Measurements from ENCODE around the gene MAEA. TPM values are rescaled to one million over a fixed set of nuclear protein-coding genes. Genes with fewer than 3 reads are reported as not detected.

Gene MAEA
- total and polyA plus RNA-seq, 9 donors = 23.8 to 71.3 (median 56.7) TPM

DNA sequence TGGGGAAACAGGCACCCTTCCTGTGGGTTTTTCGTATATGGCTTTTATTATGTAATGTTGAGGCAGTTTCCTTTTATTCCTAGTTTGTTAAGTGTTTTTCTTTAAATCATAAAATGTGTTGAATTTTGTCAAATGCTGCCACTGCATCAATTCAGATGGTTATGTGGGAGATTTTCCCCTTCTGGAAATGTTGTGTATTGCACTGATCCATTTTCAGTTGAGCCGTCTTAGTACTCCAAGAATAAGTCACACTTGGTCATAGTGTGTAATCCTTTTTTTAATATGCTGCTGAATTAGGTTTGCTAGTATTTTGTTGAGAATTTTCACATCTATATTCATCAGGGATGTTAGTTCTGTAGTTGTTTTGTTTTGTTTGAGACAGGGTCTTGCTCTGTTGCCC, 31.2 kb upstream of the MAEA start:
- H3K9me3 ChIP-seq = no peaks in the 10 kb centered on the region
- WGBS, 3 donors = 89 to 96% (median 94%) methylated on average over 2 of the region's 2 CpGs

GRCh38 chr4:1259966-1260365, 29.7 kb upstream of the MAEA start:
- no peak overlapping the region for H3K27ac ChIP-seq
- intact Hi-C loops (cut with DNase I) = no loop called here
- no peaks in the 10 kb centered on the region for H3K36me3 ChIP-seq
- DNase-seq = no peak
- no peaks in the 10 kb centered on the region for H3K27me3 ChIP-seq
- whole genome bisulfite sequencing, 3 donors = 90 to 92% (median 90%) methylated on average over 4 of the region's 4 CpGs
- H3K4me3 ChIP-seq = no peak overlapping the region
- TF ChIP-seq, protein P1, sequence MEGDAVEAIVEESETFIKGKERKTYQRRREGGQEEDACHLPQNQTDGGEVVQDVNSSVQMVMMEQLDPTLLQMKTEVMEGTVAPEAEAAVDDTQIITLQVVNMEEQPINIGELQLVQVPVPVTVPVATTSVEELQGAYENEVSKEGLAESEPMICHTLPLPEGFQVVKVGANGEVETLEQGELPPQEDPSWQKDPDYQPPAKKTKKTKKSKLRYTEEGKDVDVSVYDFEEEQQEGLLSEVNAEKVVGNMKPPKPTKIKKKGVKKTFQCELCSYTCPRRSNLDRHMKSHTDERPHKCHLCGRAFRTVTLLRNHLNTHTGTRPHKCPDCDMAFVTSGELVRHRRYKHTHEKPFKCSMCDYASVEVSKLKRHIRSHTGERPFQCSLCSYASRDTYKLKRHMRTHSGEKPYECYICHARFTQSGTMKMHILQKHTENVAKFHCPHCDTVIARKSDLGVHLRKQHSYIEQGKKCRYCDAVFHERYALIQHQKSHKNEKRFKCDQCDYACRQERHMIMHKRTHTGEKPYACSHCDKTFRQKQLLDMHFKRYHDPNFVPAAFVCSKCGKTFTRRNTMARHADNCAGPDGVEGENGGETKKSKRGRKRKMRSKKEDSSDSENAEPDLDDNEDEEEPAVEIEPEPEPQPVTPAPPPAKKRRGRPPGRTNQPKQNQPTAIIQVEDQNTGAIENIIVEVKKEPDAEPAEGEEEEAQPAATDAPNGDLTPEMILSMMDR (IDR thresholded peaks at IDR 0.05) = no peak
- no peak for TF ChIP-seq EP300 (IDR thresholded peaks at IDR 0.05)
- no peak for TF ChIP-seq POLR2A (IDR thresholded peaks at IDR 0.05)
- no peaks in the 10 kb centered on the region for H3K4me1 ChIP-seq (ENCODE audit: insufficient read depth)
- H3K9me3 ChIP-seq = no peaks in the 10 kb centered on the region

More for the DNA sequence above, 31.2 kb upstream of the MAEA start:
- no peaks in the 10 kb centered on the region for H3K4me1 ChIP-seq (ENCODE audit: insufficient read depth)
- no peak overlapping the region for H3K27ac ChIP-seq
- H3K36me3 ChIP-seq = no peaks in the 10 kb centered on the region
- TF ChIP-seq, protein P1 (IDR thresholded peaks at IDR 0.05) = no peak
- TF ChIP-seq POLR2A (IDR thresholded peaks at IDR 0.05) (no peak), EP300 (IDR thresholded peaks at IDR 0.05) (no peak)
- DNase-seq = no peak
- H3K4me3 ChIP-seq = no peak overlapping the region
- H3K27me3 ChIP-seq = no peaks in the 10 kb centered on the region
- intact Hi-C loops (cut with DNase I) = no loop called here

DNA sequence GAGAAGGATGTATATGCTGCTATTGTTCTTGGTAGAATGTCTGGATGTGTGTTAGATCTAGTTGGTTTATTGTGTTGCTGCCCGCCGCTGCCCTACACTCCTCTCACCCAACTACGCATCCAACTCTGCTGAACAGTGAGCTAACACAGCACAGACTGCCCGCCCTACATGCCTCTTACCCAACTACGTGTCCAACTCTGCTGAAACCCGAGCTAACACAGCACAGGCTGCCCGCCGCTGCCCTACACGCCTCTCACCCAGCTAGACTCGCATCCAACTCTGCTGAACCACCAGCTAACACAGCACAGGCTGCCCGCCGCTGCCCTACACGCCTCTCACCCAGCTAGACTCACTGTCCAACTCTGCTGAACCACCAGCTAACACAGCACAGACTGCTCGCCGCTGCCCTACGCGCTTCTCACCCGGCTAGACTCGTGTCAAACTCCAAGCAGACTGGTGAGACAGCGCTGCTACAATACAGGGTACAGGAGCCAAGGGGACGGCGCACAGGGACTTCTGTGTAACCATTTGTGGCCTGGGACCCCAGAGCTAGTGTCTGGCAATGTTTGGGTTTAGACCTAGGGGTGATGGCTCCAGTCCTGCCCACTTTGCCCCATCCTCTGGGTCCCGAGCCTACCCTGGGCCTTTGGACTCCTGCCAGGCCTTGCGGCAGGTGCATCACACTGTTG, 29.1 kb upstream of the MAEA start:
- 89 to 95% (median 93%) methylated on average over 24 of the region's 24 CpGs for WGBS, 3 donors
- Histone ChIP-seq H3K27ac (no peak overlapping the region), H3K9me3 (no peaks in the 10 kb centered on the region), H3K4me3 (no peak overlapping the region), H3K4me1 (ENCODE audit: insufficient read depth) (no peaks in the 10 kb centered on the region), H3K36me3 (no peaks in the 10 kb centered on the region), H3K27me3 (no peaks in the 10 kb centered on the region)
- TF ChIP-seq POLR2A (IDR thresholded peaks at IDR 0.05) (no peak), EP300 (IDR thresholded peaks at IDR 0.05) (no peak)
- TF ChIP-seq, protein P1 (IDR thresholded peaks at IDR 0.05) = no peak
- intact Hi-C loops (cut with DNase I) = no loop called here
- no peak for DNase-seq

DNA sequence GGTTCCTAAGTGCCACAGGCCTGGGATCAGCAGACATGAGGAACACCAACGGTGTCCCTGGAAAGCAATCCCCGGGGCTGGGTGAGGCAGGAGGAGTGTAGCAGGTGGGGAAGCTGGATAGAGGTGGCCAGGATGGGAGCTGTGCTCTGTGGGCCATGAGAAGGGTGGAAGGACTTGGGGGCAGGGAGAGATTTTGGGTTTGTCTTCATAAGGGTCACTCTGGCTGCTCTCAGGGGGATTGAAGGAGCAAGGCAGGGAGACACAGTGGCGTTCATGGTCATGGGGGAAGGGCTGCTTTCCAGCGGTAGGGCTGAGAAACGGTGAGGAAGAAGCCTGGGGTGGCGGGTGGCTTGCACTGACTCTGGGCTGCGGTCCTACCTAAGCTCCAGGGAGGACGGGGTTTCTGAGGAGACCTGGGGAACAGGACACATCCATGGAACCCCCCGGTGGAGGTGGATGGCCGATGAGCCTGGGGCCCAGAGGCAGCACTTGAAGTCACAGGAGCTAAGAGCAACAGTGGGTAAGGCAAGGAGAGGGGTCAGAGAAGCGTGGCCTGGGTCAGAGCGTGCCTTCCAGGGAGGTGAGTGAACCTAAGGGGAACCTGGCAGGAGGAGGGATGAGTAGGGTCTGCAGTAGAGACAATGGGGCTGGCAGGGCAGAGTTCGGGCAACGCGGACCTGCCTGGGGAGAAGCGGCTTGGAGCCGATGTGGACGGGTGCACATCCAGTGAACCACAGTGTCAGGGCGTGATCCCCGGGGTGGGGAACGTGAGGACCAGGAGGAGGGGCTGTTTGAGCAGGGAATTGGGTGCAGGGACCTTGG, 28.4 kb upstream of the MAEA start:
- H3K9me3 ChIP-seq = no peaks in the 10 kb centered on the region
- TF ChIP-seq, protein P1 (IDR thresholded peaks at IDR 0.05) = no peak
- no peak for TF ChIP-seq EP300 (IDR thresholded peaks at IDR 0.05)
- TF ChIP-seq POLR2A (IDR thresholded peaks at IDR 0.05) = no peak
- no peaks in the 10 kb centered on the region for H3K27me3 ChIP-seq
- no peak overlapping the region for H3K4me3 ChIP-seq
- no peaks in the 10 kb centered on the region for H3K36me3 ChIP-seq
- 91 to 93% (median 92%) methylated on average over 21 of the region's 21 CpGs for WGBS, 3 donors
- no peaks in the 10 kb centered on the region for H3K4me1 ChIP-seq (ENCODE audit: insufficient read depth)
- intact Hi-C loops (cut with DNase I) = no loop called here
- no peak overlapping the region for H3K27ac ChIP-seq
- no peak for DNase-seq

Measured in ovary (tissue), 9 donors.